Frontal cortex (tissue), 4 donors: ENCODE data around the gene SLC1A1. TPM values are rescaled to one million over a fixed set of nuclear protein-coding genes. Genes with fewer than 3 reads are reported as not detected.
"Not testable (repeated sequence)": the region's sequence is repeated elsewhere in the genome, so short reads cannot be mapped to it uniquely, and the experiment has no call there.

Source experiments
- DNase-seq, 2 donors: peaks; one replicate each; pipeline ENCODE4 v3.0.0; 2012; ENCODE audit warnings: low spot score in 2 of 2
- FAIRE-seq: peaks from 2 replicates; lab custom pipeline; 2012; peaks lifted over from hg19 to GRCh38; lab: Jason Lieb, UNC
- total RNA-seq: library from RNA; depleted of rRNA; stranded (reverse); fragments of >200 nt; gene quantifications from one replicate; pipeline ENCODE4 v1.2.3, GENCODE V29; 2014
- donor health status: control.
- donor health status: control.
- donor health status: control.

The SLC1A1 gene
- total RNA-seq, 1 donor from 2014 or later, result 66.9 TPM

DNA sequence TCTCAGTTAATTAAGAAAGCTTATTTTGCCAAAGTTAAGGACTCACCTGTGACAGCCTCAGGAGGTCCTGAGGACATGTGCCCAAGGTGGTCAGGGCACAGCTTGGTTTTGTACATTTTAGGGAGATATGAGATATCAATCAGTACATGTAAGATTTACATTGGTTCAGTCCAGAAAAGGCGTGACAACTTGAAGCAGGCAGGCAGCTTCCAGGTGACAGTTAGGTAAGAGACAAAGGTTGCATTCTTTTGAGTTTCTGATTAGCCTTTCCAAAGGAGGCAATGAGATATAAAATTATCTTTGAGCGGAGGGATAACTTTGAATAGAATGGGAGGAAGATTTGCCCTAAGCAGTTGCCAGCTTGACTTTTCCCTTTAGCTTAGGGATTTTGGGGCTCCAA lies 47.8 kb downstream of the SLC1A1 start:
- FAIRE-seq, result no peak
- DNase-seq, result no peak

DNA sequence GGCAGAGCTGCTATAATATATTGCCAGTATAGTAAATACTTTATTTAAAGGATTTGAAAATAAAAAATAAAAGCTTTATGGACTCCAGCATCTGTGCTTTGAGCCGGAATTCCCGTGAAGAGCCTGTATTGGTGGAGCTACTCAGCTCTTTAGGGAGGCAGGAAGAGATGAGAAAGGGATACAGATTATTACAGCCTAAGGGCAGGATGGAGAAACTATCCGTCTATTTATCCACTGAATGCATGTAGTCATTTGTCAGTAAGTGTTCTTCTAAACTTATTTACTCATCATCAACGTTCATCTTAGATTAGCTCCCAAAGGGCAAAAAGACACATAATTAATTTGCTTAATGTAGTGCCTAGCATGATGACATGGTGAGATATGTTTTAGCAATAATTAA lies 48.4 kb downstream of the SLC1A1 start:
- no peak for DNase-seq
- no peak for FAIRE-seq

- no peak for FAIRE-seq
- DNase-seq, result no peak
Measured at GRCh38 chr9:4540425-4540824, 50.2 kb downstream of the SLC1A1 start.

DNA sequence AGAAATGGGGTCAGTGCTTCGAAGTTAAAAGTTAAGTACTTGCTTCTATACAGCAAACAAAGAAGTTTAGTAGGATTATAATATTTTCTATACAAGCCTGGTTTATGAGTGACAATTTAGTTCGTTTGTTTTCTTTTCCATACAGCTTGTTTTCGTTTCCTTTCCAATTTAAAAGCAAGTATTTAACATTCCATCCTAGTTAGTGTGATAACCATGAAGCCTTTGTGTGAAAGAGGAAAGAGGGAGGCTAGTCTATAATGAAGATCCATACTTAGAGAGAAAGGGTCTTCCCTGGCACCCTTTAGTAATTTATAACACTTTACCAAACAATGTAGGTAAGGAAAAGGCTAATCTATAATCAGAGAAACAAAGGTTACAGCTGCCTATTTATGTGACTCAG lies 51.0 kb downstream of the SLC1A1 start:
- FAIRE-seq, result no peak
- DNase-seq, result no peak

DNA sequence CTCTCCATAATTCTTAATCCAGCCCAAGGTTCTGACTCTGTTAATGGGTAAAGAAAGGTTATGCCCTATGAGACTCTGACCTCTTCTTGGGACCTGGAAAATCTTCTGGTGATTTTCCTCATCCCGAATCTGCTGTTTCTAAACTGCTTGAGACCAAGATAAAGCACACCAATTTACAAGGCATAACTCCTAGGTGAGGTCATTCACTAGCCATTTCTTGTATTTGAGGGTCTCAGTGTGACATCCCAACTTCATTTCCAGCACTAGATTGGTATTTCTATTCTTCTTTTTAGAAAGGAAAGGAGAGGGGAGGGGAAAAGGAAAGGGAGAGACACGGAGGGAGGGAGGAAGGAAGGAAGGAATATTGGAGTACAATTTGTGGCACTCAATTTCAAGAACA lies 51.6 kb downstream of the SLC1A1 start:
- FAIRE-seq (no peak), DNase-seq (no peak)

DNA sequence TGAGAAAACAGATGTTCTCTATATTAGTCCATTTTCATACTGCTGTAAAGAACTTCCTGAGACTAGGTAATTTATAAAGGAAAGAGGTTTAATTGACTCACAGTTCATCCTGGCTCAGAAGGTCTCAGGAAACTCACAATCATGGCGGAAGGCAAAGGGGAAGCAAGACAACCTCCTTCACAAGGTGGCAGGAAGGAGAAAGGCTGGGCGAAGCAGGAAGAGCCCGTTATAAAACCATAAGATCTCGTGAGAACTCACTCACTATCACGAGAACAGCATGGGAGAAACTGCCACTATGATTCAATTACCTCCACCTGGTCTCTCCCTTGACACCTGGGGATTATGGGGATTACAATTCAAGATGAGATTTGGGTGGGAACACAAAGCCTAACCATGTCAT lies 54.4 kb downstream of the SLC1A1 start:
- not testable (repeated sequence) for DNase-seq

GRCh38 chr9:4547016-4547415 lies 56.7 kb downstream of the SLC1A1 start:
- FAIRE-seq (no peak), DNase-seq (no peak)

More for the DNA sequence above, 54.4 kb downstream of the SLC1A1 start:
- FAIRE-seq, result not testable (repeated sequence)

DNA sequence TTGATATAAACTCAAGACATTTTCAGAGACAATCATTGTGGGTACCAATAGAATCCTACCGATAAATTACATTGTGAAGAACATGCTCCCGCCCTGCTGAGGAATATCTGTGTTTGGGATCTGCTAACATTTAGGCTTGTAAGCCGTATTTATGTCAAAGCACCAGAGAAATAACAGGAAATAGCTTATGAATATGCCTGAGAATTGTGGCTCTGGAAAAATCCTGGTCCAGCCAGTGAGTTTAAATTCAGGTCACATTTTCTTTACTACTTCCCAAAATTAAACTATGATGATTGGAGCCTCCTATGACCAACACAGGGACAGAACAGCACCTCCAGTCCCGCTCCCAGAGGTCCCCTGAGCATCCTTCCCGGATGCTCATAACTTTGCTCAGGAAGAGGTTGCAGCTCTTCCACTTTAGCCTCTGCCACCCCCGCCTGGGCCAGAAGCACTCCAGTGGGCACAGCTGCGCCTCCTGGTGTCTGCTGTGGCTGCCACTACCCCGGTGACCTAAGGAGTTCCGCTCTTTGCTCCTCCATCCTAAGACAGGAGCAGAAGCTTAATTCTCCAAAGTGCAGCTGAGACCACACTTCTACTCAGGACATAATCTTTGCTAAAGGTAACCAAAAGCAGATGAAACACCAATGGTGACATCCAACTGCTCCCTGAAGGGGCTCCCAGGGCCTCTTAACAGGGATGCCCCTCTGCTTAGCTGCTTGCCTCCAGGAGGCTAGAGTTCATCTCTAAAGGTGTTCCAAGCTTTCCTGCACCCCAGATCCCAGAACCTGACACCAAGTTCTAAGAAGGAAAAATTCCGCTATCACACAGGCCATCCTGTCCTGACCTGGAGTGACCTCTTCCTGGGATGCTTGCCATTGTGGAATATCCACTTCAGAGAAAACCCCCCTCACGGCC lies 58.8 kb downstream of the SLC1A1 start:
- DNase-seq, result no peak

GRCh38 chr9:4549751-4550295 lies 59.6 kb downstream of the SLC1A1 start:
- FAIRE-seq (no peak), DNase-seq (no peak)

More for the DNA sequence above, 58.8 kb downstream of the SLC1A1 start:
- no peak for FAIRE-seq

- DNase-seq (no peak), FAIRE-seq (no peak)
Measured at GRCh38 chr9:4550777-4551484, 60.7 kb downstream of the SLC1A1 start.

GRCh38 chr9:4553951-4554381 lies 63.7 kb downstream of the SLC1A1 start:
- FAIRE-seq (no peak), DNase-seq (no peak)

DNA sequence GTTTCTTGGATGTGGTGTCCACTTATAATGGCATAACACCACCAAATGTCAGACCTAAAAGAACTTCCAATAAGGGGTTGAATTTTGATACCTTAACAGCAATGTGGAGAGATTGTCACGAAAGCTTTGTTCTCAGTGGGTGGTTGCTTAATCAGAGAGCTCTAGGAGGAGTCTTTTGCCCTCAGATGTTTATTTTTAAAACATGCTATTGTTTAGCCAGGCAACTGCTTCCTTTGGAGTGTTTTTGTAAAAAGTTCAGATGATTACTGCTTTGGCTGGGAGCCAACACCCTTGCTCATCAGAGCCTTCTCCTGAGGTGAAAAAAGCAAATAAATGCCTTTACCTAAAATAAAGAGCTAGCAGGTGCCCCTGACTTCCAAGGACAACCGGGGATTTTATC lies 65.0 kb downstream of the SLC1A1 start:
- DNase-seq, result no peak
- no peak for FAIRE-seq

- DNase-seq (no peak), FAIRE-seq (no peak)
Measured at GRCh38 chr9:4558371-4558998, 68.2 kb downstream of the SLC1A1 start.

DNA sequence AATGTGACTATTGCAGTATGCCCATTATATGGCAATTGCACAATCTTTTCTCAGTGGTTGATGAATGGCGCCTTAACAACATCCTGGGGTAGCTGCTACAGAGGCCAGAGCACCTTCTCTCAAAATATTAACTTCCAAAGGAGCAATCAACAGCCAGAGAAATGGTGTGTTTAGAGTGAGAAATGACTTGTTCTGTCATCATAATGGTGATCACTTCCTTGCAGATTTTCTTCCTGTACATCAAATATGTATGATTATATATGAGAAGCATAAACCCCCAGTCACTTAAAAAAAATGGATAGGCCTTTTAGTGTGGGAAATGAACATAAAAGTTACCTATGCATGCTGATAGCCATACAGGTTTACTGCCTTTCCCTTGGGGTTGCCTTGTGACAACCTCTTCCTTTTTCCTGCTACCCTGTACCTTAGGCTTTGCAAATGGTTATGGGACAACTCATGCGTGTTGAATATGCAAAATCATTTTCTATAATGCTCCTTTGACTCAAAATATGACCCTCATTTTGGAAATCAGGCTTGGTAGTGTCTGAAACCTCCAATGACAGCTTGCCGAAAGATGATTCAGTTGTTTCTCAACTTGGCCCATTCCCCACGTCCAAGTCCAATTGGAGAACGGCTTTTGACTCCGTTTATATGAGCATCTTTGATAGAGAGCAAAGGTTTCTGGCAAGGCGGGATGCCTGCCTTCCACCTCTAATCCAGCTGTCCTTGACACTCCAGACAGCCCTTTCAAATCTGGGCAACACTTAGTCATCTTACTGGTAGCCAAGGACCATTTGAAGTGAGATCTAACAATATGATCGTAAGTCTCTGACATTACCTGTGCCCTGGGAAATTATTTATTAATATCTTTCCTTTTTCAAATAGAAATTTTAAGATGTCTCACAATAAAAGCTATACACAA lies 69.3 kb downstream of the SLC1A1 start:
- DNase-seq (no peak), FAIRE-seq (no peak)

DNA sequence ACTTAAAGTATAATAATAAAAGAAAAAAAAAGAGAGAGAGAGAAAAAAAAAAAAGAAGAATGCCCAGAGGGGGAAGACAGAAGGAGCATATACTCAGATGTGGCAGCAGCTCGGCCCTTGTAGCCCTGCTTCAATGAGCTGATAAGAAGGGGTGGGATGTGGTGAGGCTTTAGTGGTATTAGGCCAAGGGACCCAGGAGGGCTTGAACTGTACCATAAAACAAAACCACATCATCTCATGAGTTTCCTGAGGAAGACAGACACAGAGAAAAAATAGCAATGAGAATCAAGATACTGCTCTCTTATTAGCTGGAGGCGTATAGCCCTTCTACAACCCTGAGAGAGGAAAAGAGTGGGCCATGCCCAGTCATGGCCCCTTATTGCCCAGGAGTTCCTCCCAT lies 72.8 kb downstream of the SLC1A1 start:
- FAIRE-seq, result no peak
- DNase-seq, result no peak

DNA sequence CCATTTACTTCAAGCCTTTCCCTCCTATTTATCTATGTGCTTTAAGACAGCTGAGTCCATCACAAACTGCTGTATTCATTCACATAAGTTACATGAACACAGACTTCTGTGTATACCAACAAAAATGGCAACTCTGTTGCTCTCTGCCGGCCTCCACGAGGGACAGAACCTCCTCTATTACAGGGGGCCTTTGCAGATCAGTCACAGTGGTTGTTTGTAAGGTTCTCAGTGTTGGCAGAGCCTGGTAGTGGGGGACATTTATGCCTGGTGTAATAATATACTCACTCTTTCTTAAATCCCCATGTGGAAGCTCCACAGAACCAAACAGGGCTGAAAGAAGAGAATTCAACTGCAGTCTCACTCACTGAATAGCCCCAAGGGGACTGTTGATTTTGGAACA lies 76.5 kb downstream of the SLC1A1 start:
- no peak for DNase-seq
- no peak for FAIRE-seq

GRCh38 chr9:4567601-4568000 lies 77.3 kb downstream of the SLC1A1 start:
- FAIRE-seq, result no peak
- DNase-seq, result no peak

GRCh38 chr9:4569101-4569500 lies 78.8 kb downstream of the SLC1A1 start:
- FAIRE-seq, result no peak

GRCh38 chr9:4572184-4572826 lies 82.0 kb downstream of the SLC1A1 start:
- DNase-seq (no peak), FAIRE-seq (no peak)

More at GRCh38 chr9:4569101-4569500, 78.8 kb downstream of the SLC1A1 start:
- no peak for DNase-seq
